Renal cortical epithelial cell (primary cell): ENCODE measurements around the gene CCDC167. TPM values are rescaled to one million over a fixed set of nuclear protein-coding genes. Genes with fewer than 3 reads are reported as not detected.

ENCODE experiments used
- total RNA-seq: library from RNA; depleted of rRNA; stranded (reverse); fragments of >200 nt; gene quantifications from 2 replicates; pipeline ENCODE4 v1.2.3, GENCODE V29; 2014

CCDC167 gene
- total RNA-seq, 1 donor from 2014 or later: 21.1 TPM

Other genes starting within 250 kb of the CCDC167 start
- 8.2 and 12.5 TPM in 2 replicates for gene TBC1D22B, start 242.1 kb downstream of the CCDC167 start, total RNA-seq
- 5.7 and 13.0 TPM in 2 replicates for gene TMEM217, start 241.7 kb downstream of the CCDC167 start, total RNA-seq
- gene RNF8, start 145.9 kb downstream of the CCDC167 start, total RNA-seq: 24.5 and 31.3 TPM in 2 replicates
- gene CMTR1, start 66.7 kb downstream of the CCDC167 start, total RNA-seq: 33.2 and 41.7 TPM in 2 replicates
- gene MDGA1, start 198.0 kb upstream of the CCDC167 start, total RNA-seq: 1.2 and 4.2 TPM in 2 replicates